ENCODE results near the gene NEK8. TPM values are rescaled to one million over a fixed set of nuclear protein-coding genes. Genes with fewer than 3 reads are reported as not detected.
A peak's percentile ranks its signal among the peaks of the same experiment; 100 is the strongest.
"Not testable (repeated sequence)": the region's sequence is repeated elsewhere in the genome, so short reads cannot be mapped to it uniquely, and the experiment has no call there.

The NEK8 gene
- total and polyA plus RNA-seq, 2 donors, result 2.2 to 5.1 TPM

DNA sequence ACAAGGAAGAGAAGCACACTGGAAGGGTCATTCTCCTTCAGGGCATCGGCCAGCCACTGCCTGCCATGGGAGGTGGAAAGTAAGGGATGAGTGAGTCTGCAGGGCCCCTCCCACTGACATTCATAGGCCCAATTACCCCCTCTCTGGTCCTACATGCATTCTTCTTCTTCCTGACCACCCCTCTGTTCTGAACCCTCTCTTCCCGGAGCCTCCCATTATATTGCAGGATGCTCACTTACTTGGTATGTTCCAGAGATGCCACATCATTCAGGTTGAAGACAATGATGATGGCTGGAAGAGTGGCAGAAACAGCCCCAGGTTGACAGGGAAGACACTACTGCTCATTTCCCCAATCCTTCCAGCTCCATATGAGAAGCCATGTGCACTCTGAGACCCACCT lies 13.4 kb upstream of the NEK8 start:
- peaks cover 31 to 62% of the 10 kb centered on the region in 2 donors for H3K27me3 ChIP-seq (ENCODE audit: control insufficient read depth in 2 of 2, insufficient read depth in 1 of 2, low read length in 1 of 2)
- no peak overlapping the region for H3K27ac ChIP-seq (ENCODE audit: low read depth in 1 of 2, low read length in 1 of 2)
- H3K4me1 ChIP-seq (ENCODE audit: control insufficient read depth in 2 of 2, insufficient read depth in 2 of 2, low read length in 2 of 2), result peaks cover 16 to 47% of the 10 kb centered on the region in 2 donors
- no peaks in the 10 kb centered on the region for H3K9me3 ChIP-seq (ENCODE audit: control insufficient read depth in 2 of 2, insufficient read depth in 1 of 2, low read length in 1 of 2)
- WGBS, result 97% methylated on average over 2 of the region's 2 CpGs
- H3K36me3 ChIP-seq (ENCODE audit: control insufficient read depth in 2 of 2, insufficient read depth in 2 of 2, low read length in 1 of 2), result no peaks in the 10 kb centered on the region
- DNase-seq (ENCODE audit: low read depth in 6 of 9, low spot score in 9 of 9), result no peak
- H3K4me3 ChIP-seq (ENCODE audit: low read length in 2 of 2), result no peak overlapping the region

DNA sequence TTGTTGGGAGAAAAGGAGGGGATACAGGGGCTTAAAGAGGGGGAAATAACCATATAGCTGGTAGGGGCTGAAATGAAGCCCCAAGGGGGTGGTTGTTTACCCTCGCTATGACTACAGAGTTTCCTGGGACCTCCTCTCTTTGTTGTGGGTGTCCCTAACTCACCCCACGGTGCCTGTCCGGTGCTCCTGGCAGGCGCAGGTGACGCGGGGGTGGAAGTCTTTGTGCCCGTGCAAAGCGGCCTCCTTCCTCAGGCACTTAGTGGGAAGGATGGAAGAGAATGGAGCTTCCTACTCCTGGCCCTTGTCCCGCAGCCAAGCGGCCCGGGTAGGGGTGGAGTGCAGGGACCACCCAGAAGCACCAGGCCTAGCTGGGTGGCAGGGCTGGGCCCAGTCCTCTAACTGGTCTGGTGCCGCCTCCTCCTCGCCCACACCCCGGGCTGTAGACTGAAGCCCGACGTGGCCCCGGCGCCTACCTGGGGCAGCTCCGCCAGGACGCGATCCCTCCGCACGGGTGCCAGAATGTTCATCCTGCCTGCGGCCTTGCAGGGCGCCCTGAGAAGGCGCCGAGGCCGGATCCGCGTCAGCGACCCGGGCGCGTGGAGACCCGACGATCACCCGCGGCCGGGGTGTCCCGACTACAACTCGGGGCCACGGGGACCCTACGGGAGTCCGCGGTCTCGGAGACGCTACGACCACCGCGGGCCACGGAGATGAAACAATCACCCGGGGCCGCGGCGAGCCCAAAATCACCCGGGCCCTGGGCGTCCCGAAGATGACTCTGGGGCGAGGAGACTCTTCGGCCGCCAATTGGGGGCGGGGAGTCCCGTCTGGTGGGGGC lies 11.6 kb upstream of the NEK8 start:
- H3K27me3 ChIP-seq (ENCODE audit: control insufficient read depth in 2 of 2, insufficient read depth in 1 of 2, low read length in 1 of 2), result peaks cover 31 to 62% of the 10 kb centered on the region in 2 donors
- H3K4me1 ChIP-seq (ENCODE audit: control insufficient read depth in 2 of 2, insufficient read depth in 2 of 2, low read length in 2 of 2), result peaks cover 18 to 49% of the 10 kb centered on the region in 2 donors
- no peaks in the 10 kb centered on the region for H3K9me3 ChIP-seq (ENCODE audit: control insufficient read depth in 2 of 2, insufficient read depth in 1 of 2, low read length in 1 of 2)
- 42% methylated on average over 63 of the region's 63 CpGs for WGBS
- H3K36me3 ChIP-seq (ENCODE audit: control insufficient read depth in 2 of 2, insufficient read depth in 2 of 2, low read length in 1 of 2), result peaks cover 10 to 13% of the 10 kb centered on the region in 2 donors
- peak overlapping the region; percentile 18 to 69 for H3K27ac ChIP-seq (ENCODE audit: low read depth in 1 of 2, low read length in 1 of 2)
- H3K4me3 ChIP-seq (ENCODE audit: low read length in 2 of 2), result peak overlapping the region; percentile 42 to 45
- no peak for DNase-seq (ENCODE audit: low read depth in 6 of 9, low spot score in 9 of 9)

DNA sequence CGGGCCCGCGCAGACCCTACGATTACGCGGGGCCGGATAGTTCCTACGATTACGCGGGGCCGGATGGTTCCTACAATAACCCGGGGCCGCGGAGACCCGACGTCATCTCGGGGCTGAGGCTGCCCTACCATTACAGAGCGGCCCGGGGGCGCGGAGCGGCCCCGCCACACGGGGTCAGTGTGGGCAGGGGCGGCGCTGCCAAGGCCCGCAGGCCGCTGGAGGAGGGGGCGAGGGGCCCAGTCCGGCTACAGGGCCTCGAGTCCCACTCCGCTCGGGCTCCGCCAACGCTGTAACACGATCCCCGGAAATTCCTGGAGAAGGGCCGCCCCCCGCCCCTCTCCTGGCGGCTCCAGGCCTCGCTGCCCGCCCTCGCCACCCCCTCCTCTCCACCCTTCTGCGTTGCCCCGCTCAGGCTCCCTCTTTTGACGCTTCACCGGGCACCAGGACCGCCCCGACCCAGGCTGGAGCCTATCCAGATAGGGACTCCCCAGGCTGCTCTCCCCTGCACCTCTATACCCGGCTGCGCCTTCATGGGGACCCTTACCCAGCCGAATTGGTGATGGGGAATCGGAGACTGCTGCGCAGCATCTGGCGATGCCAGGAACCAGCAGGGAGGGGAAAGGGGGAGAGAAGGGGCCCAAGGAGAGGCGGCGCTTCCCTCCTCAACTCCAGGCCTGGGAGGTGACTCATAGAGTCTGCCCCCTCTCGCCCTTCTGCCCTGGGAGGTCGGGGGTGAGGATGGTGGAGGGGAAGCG lies 10.8 kb upstream of the NEK8 start, which contains the start of gene RAB34:
Gene RAB34 (minus strand): TSS at position 291 of the 755 bp plus-strand sequence. CDS start 602 bp downstream, outside the sequence.
- Histone ChIP-seq H3K9me3 (ENCODE audit: control insufficient read depth in 2 of 2, insufficient read depth in 1 of 2, low read length in 1 of 2) (no peaks in the 10 kb centered on the region), H3K27ac (ENCODE audit: low read depth in 1 of 2, low read length in 1 of 2) (peak within 1 kb of the TSS; percentile 37 to 69), H3K4me1 (ENCODE audit: control insufficient read depth in 2 of 2, insufficient read depth in 2 of 2, low read length in 2 of 2) (peaks cover 16 to 48% of the 10 kb centered on the region in 2 donors), H3K36me3 (ENCODE audit: control insufficient read depth in 2 of 2, insufficient read depth in 2 of 2, low read length in 1 of 2) (peaks cover 18 to 21% of the 10 kb centered on the region in 2 donors), H3K27me3 (ENCODE audit: control insufficient read depth in 2 of 2, insufficient read depth in 1 of 2, low read length in 1 of 2) (peaks cover 31 to 58% of the 10 kb centered on the region in 2 donors), H3K4me3 (ENCODE audit: low read length in 2 of 2) (peak within 1 kb of the TSS; percentile 42 to 45)
- WGBS, result 8% methylated on average over 60 of the region's 60 CpGs
- peak in 1 of 9 donors; percentile 39 for DNase-seq (ENCODE audit: low read depth in 6 of 9, low spot score in 9 of 9)

DNA sequence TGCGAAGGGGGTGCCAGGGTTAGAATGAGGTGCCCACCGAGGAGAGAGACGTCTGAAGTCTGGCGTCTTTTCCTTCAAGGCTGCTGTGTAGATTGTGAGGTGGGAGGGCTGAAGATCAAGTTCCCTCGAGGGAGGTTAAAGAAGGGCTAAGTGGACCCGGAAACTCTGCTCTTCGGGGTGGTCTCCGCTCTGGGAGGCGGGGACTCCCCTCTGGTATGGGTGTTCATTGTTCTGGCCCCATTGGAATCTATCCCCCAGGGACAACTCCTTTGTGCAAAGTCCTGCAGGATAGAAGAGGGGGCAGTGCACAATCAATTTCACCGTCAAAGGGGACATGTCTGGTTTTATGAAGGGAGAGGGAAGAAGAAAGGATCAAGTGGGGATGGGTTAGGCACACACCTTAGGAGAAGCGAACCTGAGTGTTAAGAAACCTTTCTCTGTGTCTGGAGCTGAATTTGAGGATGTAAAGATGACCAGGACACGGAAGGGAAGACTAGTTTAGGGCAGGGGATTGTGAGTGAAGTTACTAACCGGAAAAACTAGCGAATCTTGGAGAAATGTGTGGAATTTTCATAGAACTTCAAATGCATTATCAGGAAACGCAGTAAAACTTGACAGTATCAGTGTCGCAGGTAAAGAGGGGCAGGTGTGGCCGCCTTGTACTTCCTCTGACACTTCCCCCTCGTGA lies 10.1 kb upstream of the NEK8 start:
- Histone ChIP-seq H3K4me3 (ENCODE audit: low read length in 2 of 2) (peak overlapping the region; percentile 42 to 45), H3K36me3 (ENCODE audit: control insufficient read depth in 2 of 2, insufficient read depth in 2 of 2, low read length in 1 of 2) (peaks cover 26 to 28% of the 10 kb centered on the region in 2 donors), H3K9me3 (ENCODE audit: control insufficient read depth in 2 of 2, insufficient read depth in 1 of 2, low read length in 1 of 2) (no peaks in the 10 kb centered on the region), H3K27me3 (ENCODE audit: control insufficient read depth in 2 of 2, insufficient read depth in 1 of 2, low read length in 1 of 2) (peaks cover 31 to 56% of the 10 kb centered on the region in 2 donors), H3K4me1 (ENCODE audit: control insufficient read depth in 2 of 2, insufficient read depth in 2 of 2, low read length in 2 of 2) (peaks cover 16 to 53% of the 10 kb centered on the region in 2 donors), H3K27ac (ENCODE audit: low read depth in 1 of 2, low read length in 1 of 2) (peak overlapping the region in 1 of 2 donors; percentile 10)
- 60% methylated on average over 18 of the region's 18 CpGs for WGBS
- peak in 1 of 9 donors; percentile 27 for DNase-seq (ENCODE audit: low read depth in 6 of 9, low spot score in 9 of 9)

DNA sequence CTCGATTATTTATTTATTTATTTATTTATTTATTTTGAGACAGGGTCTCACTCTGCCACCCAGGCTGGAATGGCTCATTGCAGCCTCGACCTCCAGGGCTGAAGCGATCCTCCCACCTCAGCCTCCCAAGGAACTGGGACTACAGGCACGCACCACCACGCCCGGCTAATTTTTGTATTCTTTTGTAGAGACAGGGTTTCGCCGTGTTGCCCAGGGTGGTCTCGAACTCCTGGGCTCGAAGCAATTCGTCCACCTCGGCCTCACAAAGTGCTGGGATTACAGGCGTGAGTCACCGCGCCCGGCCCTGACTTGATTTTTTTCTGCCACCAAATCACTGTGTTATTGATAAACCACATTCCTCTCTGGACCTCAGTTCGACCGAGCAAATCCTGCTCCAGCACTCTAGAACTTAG lies 9.6 kb upstream of the NEK8 start:
- no peak for DNase-seq (ENCODE audit: low read depth in 6 of 9, low spot score in 9 of 9)
- Histone ChIP-seq H3K27me3 (ENCODE audit: control insufficient read depth in 2 of 2, insufficient read depth in 1 of 2, low read length in 1 of 2) (peaks cover 31 to 54% of the 10 kb centered on the region in 2 donors), H3K9me3 (ENCODE audit: control insufficient read depth in 2 of 2, insufficient read depth in 1 of 2, low read length in 1 of 2) (no peaks in the 10 kb centered on the region), H3K4me3 (ENCODE audit: low read length in 2 of 2) (peak overlapping the region; percentile 64 to 85), H3K4me1 (ENCODE audit: control insufficient read depth in 2 of 2, insufficient read depth in 2 of 2, low read length in 2 of 2) (peaks cover 16 to 54% of the 10 kb centered on the region in 2 donors), H3K27ac (ENCODE audit: low read depth in 1 of 2, low read length in 1 of 2) (peak overlapping the region; percentile 82 to 87), H3K36me3 (ENCODE audit: control insufficient read depth in 2 of 2, insufficient read depth in 2 of 2, low read length in 1 of 2) (peaks cover 29 to 33% of the 10 kb centered on the region in 2 donors)
- WGBS, result 50% methylated on average over 18 of the region's 18 CpGs

DNA sequence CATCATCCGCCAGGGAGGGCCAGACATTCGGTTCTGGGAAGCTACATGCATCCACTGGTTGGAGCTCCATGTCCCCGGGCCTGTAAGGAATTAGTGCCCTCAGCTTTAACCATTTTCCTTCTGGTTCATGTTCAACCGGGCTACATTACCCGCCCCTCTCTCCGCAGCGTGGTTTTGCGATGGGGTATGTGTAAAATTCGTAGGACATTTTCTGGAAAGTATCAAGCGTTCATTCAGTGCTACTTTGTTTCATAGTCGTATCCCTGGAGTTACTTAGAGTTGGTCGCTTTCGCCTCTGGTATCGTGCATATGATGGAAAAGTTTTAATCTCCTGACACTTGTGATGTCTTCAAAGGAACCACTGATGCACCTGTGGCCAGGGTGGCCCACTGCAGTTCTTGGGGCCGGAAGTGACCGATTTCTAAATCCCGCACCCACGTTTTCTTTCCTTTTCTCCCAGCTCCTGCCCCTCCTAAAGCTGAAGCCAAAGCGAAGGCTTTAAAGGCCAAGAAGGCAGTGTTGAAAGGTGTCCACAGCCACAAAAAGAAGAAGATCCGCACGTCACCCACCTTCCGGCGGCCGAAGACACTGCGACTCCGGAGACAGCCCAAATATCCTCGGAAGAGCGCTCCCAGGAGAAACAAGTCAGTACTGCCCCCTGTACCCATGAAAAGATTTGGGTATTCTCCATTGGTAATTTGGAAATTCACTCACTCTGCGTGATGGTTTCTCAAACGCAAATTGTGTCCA lies 8.2 kb upstream of the NEK8 start:
- peak in 2 of 9 donors; percentile 22 to 49 for DNase-seq (ENCODE audit: low read depth in 6 of 9, low spot score in 9 of 9)
- Histone ChIP-seq H3K27ac (ENCODE audit: low read depth in 1 of 2, low read length in 1 of 2) (peak overlapping the region; percentile 77 to 87), H3K27me3 (ENCODE audit: control insufficient read depth in 2 of 2, insufficient read depth in 1 of 2, low read length in 1 of 2) (peaks cover 31 to 40% of the 10 kb centered on the region in 2 donors), H3K4me3 (ENCODE audit: low read length in 2 of 2) (peak overlapping the region; percentile 64 to 85), H3K36me3 (ENCODE audit: control insufficient read depth in 2 of 2, insufficient read depth in 2 of 2, low read length in 1 of 2) (peaks cover 39 to 46% of the 10 kb centered on the region in 2 donors), H3K4me1 (ENCODE audit: control insufficient read depth in 2 of 2, insufficient read depth in 2 of 2, low read length in 2 of 2) (peaks cover 18 to 62% of the 10 kb centered on the region in 2 donors), H3K9me3 (ENCODE audit: control insufficient read depth in 2 of 2, insufficient read depth in 1 of 2, low read length in 1 of 2) (no peaks in the 10 kb centered on the region)
- WGBS, result 4% methylated on average over 28 of the region's 30 CpGs

DNA sequence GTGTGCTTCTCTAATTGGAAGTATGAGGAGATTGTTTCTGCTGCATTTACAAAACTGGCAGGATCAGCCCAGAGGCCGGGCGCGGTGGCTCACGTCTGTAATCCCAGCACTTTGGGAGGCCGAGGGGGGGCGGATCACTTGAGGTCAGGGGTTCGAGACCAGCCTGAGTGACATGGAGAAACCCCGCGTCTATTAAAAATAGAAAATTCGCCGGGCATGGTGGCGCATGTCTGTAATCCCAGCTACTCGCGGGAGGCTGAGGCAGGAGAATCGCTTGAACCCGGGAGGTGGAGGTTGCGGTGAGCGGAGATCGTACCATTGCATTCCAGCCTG lies 7.6 kb upstream of the NEK8 start:
- H3K27me3 ChIP-seq (ENCODE audit: control insufficient read depth in 2 of 2, insufficient read depth in 1 of 2, low read length in 1 of 2), result peaks cover 27 to 40% of the 10 kb centered on the region in 2 donors
- peaks cover 39 to 46% of the 10 kb centered on the region in 2 donors for H3K36me3 ChIP-seq (ENCODE audit: control insufficient read depth in 2 of 2, insufficient read depth in 2 of 2, low read length in 1 of 2)
- DNase-seq (ENCODE audit: low read depth in 6 of 9, low spot score in 9 of 9); H3K27ac ChIP-seq (ENCODE audit: low read depth in 1 of 2, low read length in 1 of 2); H3K9me3 ChIP-seq (ENCODE audit: control insufficient read depth in 2 of 2, insufficient read depth in 1 of 2, low read length in 1 of 2): not testable (repeated sequence)
- WGBS, result 62% methylated on average over 19 of the region's 19 CpGs
- H3K4me1 ChIP-seq (ENCODE audit: control insufficient read depth in 2 of 2, insufficient read depth in 2 of 2, low read length in 2 of 2), result peaks cover 23 to 68% of the 10 kb centered on the region in 2 donors
- peak overlapping the region; percentile 64 to 85 for H3K4me3 ChIP-seq (ENCODE audit: low read length in 2 of 2)

DNA sequence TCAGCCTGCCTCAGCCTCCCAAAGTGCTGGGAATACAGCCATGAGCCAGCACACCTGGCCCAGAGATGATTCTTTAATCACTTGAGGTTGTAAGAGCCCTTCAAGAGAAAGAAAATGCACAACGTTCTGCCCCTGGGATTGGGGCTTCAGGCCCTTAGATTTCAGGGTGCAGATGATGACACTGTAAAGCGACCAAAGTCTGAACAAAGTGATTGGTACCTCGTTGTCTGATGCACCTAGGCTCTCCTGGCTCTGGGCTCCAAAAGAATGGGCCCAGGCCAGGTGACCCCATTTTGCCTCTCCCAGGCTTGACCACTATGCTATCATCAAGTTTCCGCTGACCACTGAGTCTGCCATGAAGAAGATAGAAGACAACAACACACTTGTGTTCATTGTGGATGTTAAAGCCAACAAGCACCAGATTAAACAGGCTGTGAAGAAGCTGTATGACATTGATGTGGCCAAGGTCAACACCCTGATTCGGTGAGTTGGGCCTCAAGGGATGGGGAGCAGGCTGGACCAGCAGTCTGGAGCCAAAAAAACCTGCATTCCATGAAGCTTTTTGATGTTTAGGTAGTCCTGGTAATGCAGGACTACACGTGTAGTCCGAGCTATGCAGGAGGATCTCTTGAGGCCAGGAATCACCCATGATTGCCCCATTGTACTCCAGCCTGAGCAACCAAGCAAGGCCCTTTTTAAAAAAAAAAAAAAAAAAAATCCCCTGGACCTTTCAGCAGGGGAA lies 6.0 kb upstream of the NEK8 start:
- Histone ChIP-seq H3K4me1 (ENCODE audit: control insufficient read depth in 2 of 2, insufficient read depth in 2 of 2, low read length in 2 of 2) (peaks cover 21 to 74% of the 10 kb centered on the region in 2 donors), H3K4me3 (ENCODE audit: low read length in 2 of 2) (no peak overlapping the region), H3K27me3 (ENCODE audit: control insufficient read depth in 2 of 2, insufficient read depth in 1 of 2, low read length in 1 of 2) (peaks cover 11 to 26% of the 10 kb centered on the region in 2 donors), H3K9me3 (ENCODE audit: control insufficient read depth in 2 of 2, insufficient read depth in 1 of 2, low read length in 1 of 2) (no peaks in the 10 kb centered on the region), H3K36me3 (ENCODE audit: control insufficient read depth in 2 of 2, insufficient read depth in 2 of 2, low read length in 1 of 2) (peaks cover 39 to 46% of the 10 kb centered on the region in 2 donors), H3K27ac (ENCODE audit: low read depth in 1 of 2, low read length in 1 of 2) (no peak overlapping the region)
- no peak for DNase-seq (ENCODE audit: low read depth in 6 of 9, low spot score in 9 of 9)
- WGBS, result 95% methylated on average over 7 of the region's 7 CpGs
